Gastroesophageal sphincter (tissue), 4 donors: ENCODE data around the gene SULT4A1. TPM values are rescaled to one million over a fixed set of nuclear protein-coding genes. Genes with fewer than 3 reads are reported as not detected.

Experiments
- ATAC-seq: fragments of 150-250 bp; one replicate; pipeline ENCODE4 v1.9.1; 2016; ENCODE audit warnings: mild to moderate bottlenecking, moderate library complexity
- H3K27ac ChIP-seq, 4 donors: fragments of 200-600 bp; sonication (generic) in 3 of 4; 1 replicate in 3 of 4; 2 replicates in 1 of 4; pipeline ENCODE4 v1.5.1; 2016 to 2019
- H3K27me3 ChIP-seq: fragments of 200-600 bp; sonication (generic); one replicate; pipeline ENCODE4 v1.5.1; 2019
- H3K36me3 ChIP-seq, 2 donors: fragments of 200-600 bp; sonication (generic); one replicate each; pipeline ENCODE4 v1.5.1; 2019; ENCODE audit warnings: control low read depth in 1 of 2
- H3K4me1 ChIP-seq, 3 donors: fragments of 200-600 bp; sonication (generic); 1 replicate in 2 of 3; 2 replicates in 1 of 3; pipeline ENCODE4 v1.5.1; 2016 to 2019; ENCODE audit warnings: control low read depth in 2 of 3
- H3K4me3 ChIP-seq, 2 donors: fragments of 200-600 bp; sonication (generic); one replicate each; pipeline ENCODE4 v1.5.1; 2019; ENCODE audit warnings: mild to moderate bottlenecking in 1 of 2, moderate library complexity in 1 of 2
- H3K9me3 ChIP-seq, 3 donors: fragments of 200-600 bp; sonication (generic); one replicate each; pipeline ENCODE4 v1.5.1; 2017 to 2019; ENCODE audit warnings: control low read depth in 2 of 3
- EP300 ChIP-seq: sonication (generic); formaldehyde crosslinking; IDR thresholded peaks from one replicate; pipeline ENCODE4 v1.6.1; 2017; ENCODE audit warnings: antibody characterized with exemption, mild to moderate bottlenecking
- POLR2A ChIP-seq, 2 donors: fragments of 450-650 bp; IDR thresholded peaks; one replicate each; pipeline ENCODE4 v1.6.1; 2017; ENCODE audit warnings: antibody characterized with exemption in 2 of 2, mild to moderate bottlenecking in 2 of 2, moderate library complexity in 1 of 2
- POLR2AphosphoS5 ChIP-seq: sonication (generic); formaldehyde crosslinking; IDR thresholded peaks from one replicate; pipeline ENCODE4 v1.6.1; 2017; ENCODE audit warnings: antibody characterized with exemption
- WGBS, 2 donors: methylation state at CpG; one replicate each; pipeline ENCODE4 v1.1.5; 2018; ENCODE audit warnings: low coverage in 1 of 2; 5-methylcytosine and 5-hydroxymethylcytosine counted together
- total RNA-seq, 4 donors: library from RNA; depleted of rRNA; stranded (reverse); fragments of >200 nt; gene quantifications; one replicate each; pipeline ENCODE4 v1.1.0, GENCODE V29; 2016
- TF ChIP-seq, protein P1 (sequence below), 4 experiments: fragments of 200-600 bp in 2 of 4; fragments of 450-650 bp in 2 of 4; sonication (generic) in 1 of 4; IDR thresholded peaks; one replicate each; pipeline ENCODE4 v1.5.1; 2017 to 2019; ENCODE audit warnings: antibody characterized with exemption in 4 of 4, mild to moderate bottlenecking in 2 of 4, moderate library complexity in 2 of 4

SULT4A1 gene
- total RNA-seq, 4 donors from 2014 or later = 0.16 to 1.7 (median 0.54) TPM; not detected in 1

- no peaks in the 10 kb centered on the region for H3K9me3 ChIP-seq
- peaks cover 78% of the 10 kb centered on the region for H3K27me3 ChIP-seq
- H3K4me3 ChIP-seq = no peak overlapping the region
- no peak overlapping the region for H3K27ac ChIP-seq
- H3K4me1 ChIP-seq = no peaks in the 10 kb centered on the region
- H3K36me3 ChIP-seq = no peaks in the 10 kb centered on the region
- TF ChIP-seq EP300 (no peak), POLR2A (IDR thresholded peaks at IDR 0.05) (no peak), POLR2AphosphoS5 (no peak)
- TF ChIP-seq, protein P1, sequence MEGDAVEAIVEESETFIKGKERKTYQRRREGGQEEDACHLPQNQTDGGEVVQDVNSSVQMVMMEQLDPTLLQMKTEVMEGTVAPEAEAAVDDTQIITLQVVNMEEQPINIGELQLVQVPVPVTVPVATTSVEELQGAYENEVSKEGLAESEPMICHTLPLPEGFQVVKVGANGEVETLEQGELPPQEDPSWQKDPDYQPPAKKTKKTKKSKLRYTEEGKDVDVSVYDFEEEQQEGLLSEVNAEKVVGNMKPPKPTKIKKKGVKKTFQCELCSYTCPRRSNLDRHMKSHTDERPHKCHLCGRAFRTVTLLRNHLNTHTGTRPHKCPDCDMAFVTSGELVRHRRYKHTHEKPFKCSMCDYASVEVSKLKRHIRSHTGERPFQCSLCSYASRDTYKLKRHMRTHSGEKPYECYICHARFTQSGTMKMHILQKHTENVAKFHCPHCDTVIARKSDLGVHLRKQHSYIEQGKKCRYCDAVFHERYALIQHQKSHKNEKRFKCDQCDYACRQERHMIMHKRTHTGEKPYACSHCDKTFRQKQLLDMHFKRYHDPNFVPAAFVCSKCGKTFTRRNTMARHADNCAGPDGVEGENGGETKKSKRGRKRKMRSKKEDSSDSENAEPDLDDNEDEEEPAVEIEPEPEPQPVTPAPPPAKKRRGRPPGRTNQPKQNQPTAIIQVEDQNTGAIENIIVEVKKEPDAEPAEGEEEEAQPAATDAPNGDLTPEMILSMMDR (IDR thresholded peaks at IDR 0.05) = no peak
- ATAC-seq = no peak
- 20 to 74% methylated on average over 1 to 12 of the region's 14 CpGs for WGBS, 2 donors
Measured at GRCh38 chr22:43879901-43880540, 17.7 kb upstream of the SULT4A1 start.

DNA sequence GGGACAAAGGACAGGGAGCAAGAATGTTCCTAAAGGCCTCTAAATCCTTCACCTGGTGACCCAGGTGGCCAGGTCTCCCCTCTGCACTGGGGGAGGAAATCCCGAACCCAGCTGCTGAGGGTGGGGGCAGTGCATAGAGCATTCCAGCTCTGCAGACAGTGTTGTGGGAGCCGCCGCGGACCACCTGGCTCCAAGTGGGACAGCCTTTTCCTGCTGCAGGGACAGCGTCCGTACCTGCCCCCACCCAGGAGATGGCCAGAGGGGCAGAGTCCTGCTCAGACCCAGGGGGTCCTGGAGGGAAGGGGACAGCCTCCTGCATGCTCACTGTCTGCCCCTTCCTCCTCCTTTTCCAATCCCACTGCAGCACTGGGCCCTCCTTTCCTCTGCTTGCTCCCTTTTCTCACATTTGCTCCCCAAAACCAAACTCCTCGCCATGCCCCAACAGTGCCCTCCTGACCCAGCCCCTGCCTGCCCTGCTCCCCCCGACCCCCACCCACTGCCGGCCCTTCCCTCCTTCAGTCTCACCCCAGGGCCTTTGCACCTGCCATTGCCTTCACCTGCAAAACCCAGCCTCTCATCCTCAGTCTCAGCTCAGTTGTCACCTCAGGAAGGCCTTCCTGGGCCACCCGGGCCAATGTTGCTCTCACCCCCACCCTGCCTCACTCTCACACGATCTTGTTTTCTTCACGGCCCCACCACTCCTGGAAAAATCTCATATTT is 16.7 kb upstream of the SULT4A1 start:
- TF ChIP-seq POLR2AphosphoS5 (no peak), EP300 (no peak), POLR2A (IDR thresholded peaks at IDR 0.05) (no peak)
- TF ChIP-seq, protein P1 (IDR thresholded peaks at IDR 0.05) = no peak
- H3K36me3 ChIP-seq = no peaks in the 10 kb centered on the region
- H3K4me3 ChIP-seq = no peak overlapping the region
- no peaks in the 10 kb centered on the region for H3K9me3 ChIP-seq
- no peaks in the 10 kb centered on the region for H3K4me1 ChIP-seq
- WGBS, 2 donors = 56 to 77% methylated on average over 6 to 8 of the region's 12 CpGs
- ATAC-seq = no peak
- no peak overlapping the region for H3K27ac ChIP-seq
- peaks cover 79% of the 10 kb centered on the region for H3K27me3 ChIP-seq

DNA sequence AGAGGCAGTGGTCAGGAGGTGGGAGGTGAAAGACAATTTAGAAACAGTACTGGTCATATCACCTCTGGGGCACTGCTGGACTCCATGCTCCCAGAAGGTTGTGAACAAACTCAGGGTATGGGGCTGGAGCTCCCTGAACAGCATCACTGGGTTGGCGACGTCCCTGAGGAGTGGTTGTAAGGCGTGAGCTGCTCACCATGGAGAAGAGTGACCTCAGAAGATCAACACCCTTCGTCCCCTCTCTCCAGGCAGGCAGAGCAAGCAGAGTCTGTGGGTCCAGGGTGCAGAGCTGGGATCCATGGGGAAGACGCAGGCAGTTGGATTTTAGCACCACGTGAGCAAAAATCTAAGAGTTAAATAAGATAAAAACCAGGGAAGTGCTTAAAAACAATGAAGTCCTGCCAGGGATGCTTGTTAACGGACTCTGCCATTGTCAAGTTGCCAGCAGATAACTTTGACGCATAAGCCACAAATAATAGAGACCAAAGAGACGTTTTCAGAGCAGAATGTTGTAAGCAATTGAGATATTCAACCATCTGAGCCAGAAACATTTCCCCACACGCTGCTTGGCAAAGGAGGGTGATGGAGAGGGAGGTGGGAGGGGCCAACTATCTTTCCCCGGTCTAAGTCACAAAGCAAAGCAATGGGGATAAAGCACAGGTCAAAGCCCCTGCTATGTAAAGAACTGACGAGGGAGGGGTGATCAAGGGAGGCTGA is 15.9 kb upstream of the SULT4A1 start:
- Histone ChIP-seq H3K4me1 (no peaks in the 10 kb centered on the region), H3K4me3 (no peak overlapping the region), H3K27me3 (peaks cover 86% of the 10 kb centered on the region), H3K36me3 (no peaks in the 10 kb centered on the region), H3K27ac (no peak overlapping the region), H3K9me3 (no peaks in the 10 kb centered on the region)
- TF ChIP-seq, protein P1 (IDR thresholded peaks at IDR 0.05) = no peak
- TF ChIP-seq POLR2A (IDR thresholded peaks at IDR 0.05) = no peak
- TF ChIP-seq POLR2AphosphoS5 = no peak
- no peak for TF ChIP-seq EP300
- WGBS, 2 donors = 23 to 42% methylated on average over 4 to 5 of the region's 12 CpGs
- ATAC-seq = no peak

- no peak for ATAC-seq
- no peak overlapping the region for H3K4me3 ChIP-seq
- peaks cover 0 to 2% (median 0%) of the 10 kb centered on the region in 3 donors for H3K9me3 ChIP-seq
- peaks cover 84% of the 10 kb centered on the region for H3K27me3 ChIP-seq
- no peak overlapping the region for H3K27ac ChIP-seq
- no peak for TF ChIP-seq EP300
- TF ChIP-seq, protein P1 (IDR thresholded peaks at IDR 0.05) = no peak
- TF ChIP-seq POLR2AphosphoS5 = no peak
- TF ChIP-seq POLR2A (IDR thresholded peaks at IDR 0.05) = no peak
- H3K36me3 ChIP-seq = no peaks in the 10 kb centered on the region
- 74 to 93% methylated on average over 2 to 3 of the region's 5 CpGs for WGBS, 2 donors
- no peaks in the 10 kb centered on the region for H3K4me1 ChIP-seq
Measured at GRCh38 chr22:43876866-43877509, 14.7 kb upstream of the SULT4A1 start.
